ENCODE measurements around the gene CPNE6.

CPNE6 gene

GRCh38 chr14:24116128-24116814, 44.9 kb downstream of the CPNE6 start:
- peaks cover 40% of the 10 kb centered on the region for H3K36me3 ChIP-seq (ENCODE audit: control insufficient read depth, low read depth, low read length)
- H3K27me3 ChIP-seq (ENCODE audit: control insufficient read depth, insufficient read depth, low read length), result no peaks in the 10 kb centered on the region
- no peaks in the 10 kb centered on the region for H3K4me1 ChIP-seq (ENCODE audit: control insufficient read depth, low read depth, low read length)
- H3K9ac ChIP-seq (ENCODE audit: low read length), result no peak overlapping the region
- H3K27ac ChIP-seq (ENCODE audit: low read length), result no peak overlapping the region
- peak overlapping the region; percentile 84 for H3K4me3 ChIP-seq (ENCODE audit: low read length)
- H3K9me3 ChIP-seq (ENCODE audit: control insufficient read depth, low read depth, low read length), result no peaks in the 10 kb centered on the region

DNA sequence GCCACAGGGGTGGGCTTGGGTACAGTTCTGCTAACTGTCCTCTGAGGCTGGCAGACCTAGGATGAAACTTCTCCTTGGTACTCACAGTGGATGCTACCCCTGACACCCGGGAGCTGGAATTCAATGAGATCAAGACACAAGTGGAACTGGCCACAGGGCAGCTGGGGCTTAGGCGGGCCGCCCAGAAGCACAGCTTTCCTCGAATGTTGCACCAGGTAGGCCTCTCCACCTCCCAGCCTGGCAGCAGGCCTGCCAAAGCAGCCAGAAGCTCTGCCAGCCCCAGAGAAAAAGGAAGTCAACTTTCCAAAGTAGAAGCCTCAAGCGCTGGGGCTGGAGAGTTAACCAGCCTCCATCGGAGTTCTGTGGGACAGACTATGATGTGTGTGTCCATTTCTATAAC, 45.8 kb downstream of the CPNE6 start:
- no peaks in the 10 kb centered on the region for H3K27me3 ChIP-seq (ENCODE audit: control insufficient read depth, insufficient read depth, low read length)
- no peak overlapping the region for H3K27ac ChIP-seq (ENCODE audit: low read length)
- peaks cover 45% of the 10 kb centered on the region for H3K36me3 ChIP-seq (ENCODE audit: control insufficient read depth, low read depth, low read length)
- H3K4me3 ChIP-seq (ENCODE audit: low read length), result no peak overlapping the region
- H3K4me1 ChIP-seq (ENCODE audit: control insufficient read depth, low read depth, low read length), result no peaks in the 10 kb centered on the region
- H3K9me3 ChIP-seq (ENCODE audit: control insufficient read depth, low read depth, low read length), result no peaks in the 10 kb centered on the region
- no peak overlapping the region for H3K9ac ChIP-seq (ENCODE audit: low read length)

- H3K9me3 ChIP-seq (ENCODE audit: control insufficient read depth, low read depth, low read length), result no peaks in the 10 kb centered on the region
- no peak overlapping the region for H3K4me3 ChIP-seq (ENCODE audit: low read length)
- H3K27me3 ChIP-seq (ENCODE audit: control insufficient read depth, insufficient read depth, low read length), result no peaks in the 10 kb centered on the region
- no peak overlapping the region for H3K27ac ChIP-seq (ENCODE audit: low read length)
- no peaks in the 10 kb centered on the region for H3K4me1 ChIP-seq (ENCODE audit: control insufficient read depth, low read depth, low read length)
- no peak overlapping the region for H3K9ac ChIP-seq (ENCODE audit: low read length)
- peaks cover 57% of the 10 kb centered on the region for H3K36me3 ChIP-seq (ENCODE audit: control insufficient read depth, low read depth, low read length)
Observed at GRCh38 chr14:24119691-24120090, 48.3 kb downstream of the CPNE6 start.

DNA sequence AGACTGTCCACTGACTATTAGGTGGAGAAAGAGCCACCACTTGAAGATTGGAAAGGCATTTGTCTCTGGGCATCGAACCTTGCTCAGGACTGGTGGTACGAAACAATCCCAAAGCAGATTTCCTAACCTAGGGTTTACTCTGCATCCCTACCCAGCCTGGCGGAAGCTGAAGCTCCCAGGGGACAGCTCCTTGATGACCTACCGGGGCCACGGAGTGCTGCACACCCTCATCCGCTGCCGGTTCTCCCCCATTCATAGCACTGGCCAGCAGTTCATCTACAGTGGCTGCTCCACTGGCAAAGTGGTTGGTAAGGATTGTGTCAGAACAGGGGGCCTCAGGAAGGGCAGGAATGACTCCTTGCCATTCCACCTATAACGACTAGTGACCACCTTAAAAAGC, 49.8 kb downstream of the CPNE6 start:
- H3K36me3 ChIP-seq (ENCODE audit: control insufficient read depth, low read depth, low read length), result peaks cover 57% of the 10 kb centered on the region
- no peak overlapping the region for H3K4me3 ChIP-seq (ENCODE audit: low read length)
- H3K4me1 ChIP-seq (ENCODE audit: control insufficient read depth, low read depth, low read length), result no peaks in the 10 kb centered on the region
- no peaks in the 10 kb centered on the region for H3K27me3 ChIP-seq (ENCODE audit: control insufficient read depth, insufficient read depth, low read length)
- H3K9ac ChIP-seq (ENCODE audit: low read length), result no peak overlapping the region
- H3K27ac ChIP-seq (ENCODE audit: low read length), result no peak overlapping the region
- H3K9me3 ChIP-seq (ENCODE audit: control insufficient read depth, low read depth, low read length), result no peaks in the 10 kb centered on the region

GRCh38 chr14:24122416-24122815, 51.1 kb downstream of the CPNE6 start:
- Histone ChIP-seq H3K9me3 (ENCODE audit: control insufficient read depth, low read depth, low read length) (no peaks in the 10 kb centered on the region), H3K27ac (ENCODE audit: low read length) (no peak overlapping the region)

DNA sequence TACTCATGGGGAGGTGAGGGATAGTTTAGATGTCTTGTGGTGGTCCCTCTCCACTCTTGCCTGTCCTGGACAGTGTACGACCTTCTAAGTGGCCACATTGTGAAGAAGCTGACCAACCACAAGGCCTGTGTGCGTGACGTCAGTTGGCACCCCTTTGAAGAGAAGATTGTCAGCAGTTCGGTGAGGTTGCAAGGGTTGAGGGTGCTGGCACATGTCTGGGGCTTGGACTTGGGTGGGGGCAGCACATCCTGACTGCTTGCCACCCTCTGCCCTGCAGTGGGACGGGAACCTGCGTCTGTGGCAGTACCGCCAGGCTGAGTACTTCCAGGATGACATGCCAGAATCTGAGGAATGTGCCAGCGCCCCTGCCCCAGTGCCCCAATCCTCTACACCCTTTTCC, 51.5 kb downstream of the CPNE6 start:
- peaks cover 46% of the 10 kb centered on the region for H3K36me3 ChIP-seq (ENCODE audit: control insufficient read depth, low read depth, low read length)
- H3K4me3 ChIP-seq (ENCODE audit: low read length), result no peak overlapping the region
- H3K9me3 ChIP-seq (ENCODE audit: control insufficient read depth, low read depth, low read length), result no peaks in the 10 kb centered on the region
- H3K27ac ChIP-seq (ENCODE audit: low read length), result no peak overlapping the region
- H3K4me1 ChIP-seq (ENCODE audit: control insufficient read depth, low read depth, low read length), result no peaks in the 10 kb centered on the region
- H3K9ac ChIP-seq (ENCODE audit: low read length), result no peak overlapping the region
- H3K27me3 ChIP-seq (ENCODE audit: control insufficient read depth, insufficient read depth, low read length), result no peaks in the 10 kb centered on the region

More at GRCh38 chr14:24122416-24122815, 51.1 kb downstream of the CPNE6 start:
- Histone ChIP-seq H3K4me1 (ENCODE audit: control insufficient read depth, low read depth, low read length) (no peaks in the 10 kb centered on the region), H3K36me3 (ENCODE audit: control insufficient read depth, low read depth, low read length) (peaks cover 51% of the 10 kb centered on the region), H3K9ac (ENCODE audit: low read length) (no peak overlapping the region), H3K27me3 (ENCODE audit: control insufficient read depth, insufficient read depth, low read length) (no peaks in the 10 kb centered on the region), H3K4me3 (ENCODE audit: low read length) (no peak overlapping the region)

DNA sequence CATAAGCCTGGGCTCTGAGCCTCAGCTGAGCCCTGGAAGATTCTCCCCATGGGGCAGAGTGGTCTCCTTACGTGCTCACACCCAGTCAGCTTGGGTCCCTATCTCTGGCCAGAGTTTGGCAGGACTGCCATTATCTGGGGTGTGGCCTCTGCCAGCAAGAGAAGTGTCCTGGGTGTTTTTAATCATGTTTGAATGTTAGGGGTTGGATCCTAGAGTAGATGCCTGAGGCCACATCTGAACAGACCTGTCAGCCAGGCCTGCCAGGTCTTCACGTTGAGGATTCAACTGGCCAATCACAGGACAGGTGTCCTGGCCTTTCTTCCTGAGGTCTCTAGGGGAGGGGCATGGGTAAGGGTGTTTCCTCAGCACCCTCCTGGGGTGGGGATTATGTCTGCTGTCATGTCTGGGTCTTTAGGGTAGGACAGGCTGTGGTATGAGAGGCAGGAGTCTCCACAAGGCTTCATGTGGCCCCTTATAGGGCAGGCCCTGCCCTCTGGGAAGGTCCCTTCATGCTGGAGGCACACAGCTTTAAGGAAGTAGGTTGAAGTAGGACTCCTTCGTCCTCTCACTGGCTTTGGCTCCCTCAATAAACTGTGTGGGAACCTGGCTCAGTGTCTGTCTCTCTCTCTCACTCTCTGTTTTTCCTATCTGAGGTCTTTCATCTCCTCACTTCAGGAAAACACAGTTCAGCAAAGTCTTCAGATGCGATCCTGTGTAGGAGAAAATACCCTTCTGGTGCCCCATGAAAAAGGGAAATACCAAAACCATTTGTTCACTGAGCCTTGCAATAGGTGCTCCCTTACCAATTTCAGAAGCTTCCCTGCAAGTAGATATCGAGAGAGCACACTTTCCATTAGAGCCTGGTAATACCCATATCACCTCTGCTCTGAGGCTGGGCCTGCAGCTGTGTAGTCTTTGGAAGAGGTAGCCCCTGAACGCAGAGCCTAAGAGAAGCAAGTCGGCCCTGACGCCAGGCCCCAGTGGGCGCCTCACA, 52.4 kb downstream of the CPNE6 start:
- Histone ChIP-seq H3K27me3 (ENCODE audit: control insufficient read depth, insufficient read depth, low read length) (no peaks in the 10 kb centered on the region), H3K27ac (ENCODE audit: low read length) (no peak overlapping the region), H3K4me3 (ENCODE audit: low read length) (no peak overlapping the region), H3K36me3 (ENCODE audit: control insufficient read depth, low read depth, low read length) (peaks cover 38% of the 10 kb centered on the region), H3K4me1 (ENCODE audit: control insufficient read depth, low read depth, low read length) (no peaks in the 10 kb centered on the region), H3K9ac (ENCODE audit: low read length) (no peak overlapping the region), H3K9me3 (ENCODE audit: control insufficient read depth, low read depth, low read length) (no peaks in the 10 kb centered on the region)

DNA sequence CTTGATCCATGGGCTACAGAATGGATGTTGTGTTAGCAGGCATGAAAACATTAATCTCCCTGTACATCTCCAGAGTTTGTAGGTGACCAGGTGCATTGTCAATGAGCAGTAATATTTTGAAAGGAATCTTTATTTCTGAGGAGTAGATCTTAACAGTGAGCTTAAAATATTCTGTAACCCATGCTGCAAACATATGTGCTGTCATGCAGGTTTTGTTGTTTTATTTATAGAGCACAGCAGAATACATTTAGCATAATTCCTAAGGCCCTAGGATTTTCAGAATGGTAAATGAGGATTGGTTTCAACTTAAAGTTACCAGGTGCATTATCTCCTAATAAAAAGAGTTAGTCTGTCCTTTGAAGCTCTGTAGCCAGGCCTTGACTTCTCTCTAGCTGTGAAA, 55.6 kb downstream of the CPNE6 start:
- Histone ChIP-seq H3K9ac (ENCODE audit: low read length) (no peak overlapping the region), H3K9me3 (ENCODE audit: control insufficient read depth, low read depth, low read length) (no peaks in the 10 kb centered on the region), H3K27me3 (ENCODE audit: control insufficient read depth, insufficient read depth, low read length) (no peaks in the 10 kb centered on the region), H3K27ac (ENCODE audit: low read length) (no peak overlapping the region), H3K36me3 (ENCODE audit: control insufficient read depth, low read depth, low read length) (peaks cover 12% of the 10 kb centered on the region), H3K4me3 (ENCODE audit: low read length) (no peak overlapping the region), H3K4me1 (ENCODE audit: control insufficient read depth, low read depth, low read length) (no peaks in the 10 kb centered on the region)

GRCh38 chr14:24127673-24128072, 56.3 kb downstream of the CPNE6 start:
- no peaks in the 10 kb centered on the region for H3K4me1 ChIP-seq (ENCODE audit: control insufficient read depth, low read depth, low read length)
- H3K36me3 ChIP-seq (ENCODE audit: control insufficient read depth, low read depth, low read length), result peaks cover 8% of the 10 kb centered on the region
- no peak overlapping the region for H3K4me3 ChIP-seq (ENCODE audit: low read length)
- no peak overlapping the region for H3K9ac ChIP-seq (ENCODE audit: low read length)
- H3K27me3 ChIP-seq (ENCODE audit: control insufficient read depth, insufficient read depth, low read length), result no peaks in the 10 kb centered on the region
- no peak overlapping the region for H3K27ac ChIP-seq (ENCODE audit: low read length)
- H3K9me3 ChIP-seq (ENCODE audit: control insufficient read depth, low read depth, low read length), result no peaks in the 10 kb centered on the region

Measured in iPS-18a (cell line).